ENCODE data around the gene APBB2.
A peak's percentile ranks its signal among the peaks of the same experiment; 100 is the strongest.

The APBB2 gene

DNA sequence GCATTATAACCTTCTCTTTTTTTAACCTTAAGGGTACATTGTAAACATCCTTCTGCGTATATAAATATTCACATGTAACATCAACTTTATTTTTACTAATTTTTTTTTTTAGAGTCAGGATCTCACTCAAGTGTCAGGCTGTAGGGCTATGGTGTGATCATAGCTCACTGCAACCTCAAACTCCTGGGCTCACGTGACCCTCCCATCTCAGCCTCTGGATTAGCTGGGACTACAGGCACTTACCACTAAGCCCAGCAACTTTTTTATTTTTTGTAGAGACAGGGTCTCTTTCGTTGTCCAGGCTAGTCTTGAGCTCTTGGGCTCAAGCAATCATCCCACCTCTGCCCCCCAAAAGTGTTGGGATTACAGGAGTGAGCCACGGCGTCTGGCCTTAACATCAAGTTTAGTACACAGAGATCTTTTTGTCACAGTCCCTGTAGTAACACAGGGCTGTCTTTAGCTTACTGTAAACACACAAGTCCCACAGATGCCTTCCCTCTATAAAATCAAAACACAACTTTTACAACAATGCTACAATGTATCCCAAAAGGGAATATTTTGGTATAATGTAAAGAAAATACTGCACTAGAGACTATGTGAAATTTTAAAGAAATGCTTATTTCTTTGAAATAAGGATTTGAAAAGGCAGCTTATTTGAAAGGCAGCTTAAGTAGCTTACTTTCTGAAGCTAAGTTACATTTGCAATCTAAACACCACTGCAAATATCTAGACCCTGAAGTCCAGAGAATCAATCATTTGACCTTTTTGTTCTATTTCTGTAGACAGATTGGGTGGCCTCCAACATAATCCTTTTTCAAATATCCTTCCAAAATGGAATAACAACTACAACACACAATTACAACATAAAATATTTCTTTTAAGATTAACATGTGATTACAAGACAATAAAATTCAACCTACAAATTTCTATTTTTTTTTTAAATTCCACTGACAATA lies 116.0 kb downstream of the APBB2 start:
- FAIRE-seq, result peak; percentile 66

DNA sequence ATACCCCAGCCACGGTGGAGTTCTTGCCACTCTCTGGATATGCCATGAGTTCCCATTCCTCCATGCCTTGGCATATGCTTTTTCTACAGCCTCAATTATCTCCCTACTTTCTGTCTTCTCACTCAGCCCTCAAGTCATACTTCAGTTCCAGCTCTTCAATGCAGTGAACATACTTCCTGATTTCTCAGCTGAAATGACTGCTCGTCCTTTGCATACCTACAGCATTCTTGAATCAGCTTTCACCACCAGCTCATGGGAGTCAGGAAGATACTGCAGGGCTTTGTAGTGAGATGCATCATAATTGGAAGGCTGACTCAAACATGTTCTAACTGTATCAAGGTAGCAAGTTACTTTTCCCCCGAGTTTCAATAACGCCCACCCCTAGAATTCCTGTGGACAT lies 118.4 kb downstream of the APBB2 start:
- FAIRE-seq, result no peak

DNA sequence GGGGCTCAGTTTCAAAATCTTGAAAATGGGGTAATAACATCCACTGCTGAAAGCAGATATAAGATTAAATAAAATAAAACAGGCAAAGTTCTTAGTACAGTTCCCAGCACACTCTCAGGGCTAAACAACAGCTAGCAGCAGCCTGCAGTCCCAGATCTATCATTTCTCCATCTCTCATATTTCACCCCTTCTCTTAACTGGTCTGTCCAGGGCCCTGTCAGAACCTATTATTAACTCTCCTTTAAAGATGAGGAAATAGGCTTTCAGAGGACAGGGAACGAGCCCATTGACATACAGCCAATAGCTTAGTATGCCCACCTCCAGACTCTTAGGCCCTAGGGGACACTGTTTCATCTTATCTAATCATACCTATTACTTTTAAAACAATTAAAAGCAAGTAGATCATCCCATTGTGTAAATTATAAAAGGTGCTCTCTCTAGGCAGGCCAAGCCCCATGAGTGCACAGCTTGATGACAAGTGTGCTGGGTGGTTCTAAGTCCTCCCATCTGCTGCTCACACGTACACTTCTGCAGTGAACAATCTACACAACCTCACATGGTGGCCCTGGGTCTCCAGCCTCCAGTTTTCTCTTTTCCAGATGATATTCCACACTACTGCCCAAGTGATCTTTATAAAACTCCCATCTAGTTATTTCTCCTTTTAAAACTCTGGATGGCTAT lies 119.0 kb downstream of the APBB2 start:
- no peak for FAIRE-seq

DNA sequence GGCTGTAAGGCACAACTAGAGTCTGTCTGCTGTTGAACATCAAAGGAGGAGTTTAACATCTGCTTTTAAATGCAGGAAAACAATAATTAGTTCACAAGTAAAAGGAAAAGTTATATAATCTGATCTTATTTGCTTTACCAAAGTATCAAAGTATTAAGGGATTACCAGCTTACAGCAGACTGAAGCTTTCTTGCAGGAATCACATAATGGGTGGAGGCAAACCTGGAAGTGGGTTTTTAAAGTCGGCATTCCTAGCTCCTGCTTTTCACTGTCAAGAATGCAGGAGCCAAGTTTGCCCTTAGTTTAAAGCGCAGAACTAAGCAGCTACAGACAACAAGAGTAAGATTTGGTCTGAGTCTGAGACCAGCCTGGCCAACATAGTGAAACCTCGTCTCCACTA lies 122.2 kb downstream of the APBB2 start:
- FAIRE-seq, result no peak

DNA sequence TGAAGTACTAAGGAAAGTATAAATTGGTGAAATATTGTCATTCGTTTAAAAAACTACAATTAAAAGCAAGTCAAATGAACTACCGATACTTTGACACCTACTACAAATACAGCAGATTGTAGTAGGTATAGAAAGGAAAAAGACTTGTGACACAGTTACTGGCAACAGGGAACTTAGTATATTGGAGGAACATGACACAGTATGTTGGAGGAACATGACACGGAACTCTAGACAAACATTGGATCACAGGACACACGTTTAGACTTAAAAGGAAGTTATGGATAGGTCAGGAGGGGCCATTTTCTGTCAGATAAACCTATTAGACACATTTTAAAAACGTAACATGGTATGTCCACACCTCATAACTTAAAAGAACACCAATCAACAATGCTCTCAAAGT lies 132.5 kb downstream of the APBB2 start:
- no peak for FAIRE-seq

DNA sequence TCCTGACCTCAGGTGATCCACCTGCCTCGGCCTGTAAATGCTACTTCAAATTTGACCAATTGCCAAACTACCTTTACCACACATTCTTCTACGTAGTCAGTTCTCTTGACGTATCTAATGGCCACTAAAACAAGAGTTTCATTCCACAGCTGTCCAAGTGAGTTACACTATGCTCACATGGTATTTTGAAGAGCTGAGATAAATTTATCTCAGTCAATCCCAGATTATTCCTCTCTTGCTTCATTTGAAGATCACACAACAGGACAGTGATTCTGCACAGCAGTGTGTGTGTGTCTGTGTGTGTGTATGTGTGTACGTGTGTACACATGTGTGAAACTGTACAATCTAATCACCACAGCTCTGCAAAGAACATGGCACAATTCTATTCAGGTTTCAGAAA lies 133.4 kb downstream of the APBB2 start:
- no peak for FAIRE-seq

DNA sequence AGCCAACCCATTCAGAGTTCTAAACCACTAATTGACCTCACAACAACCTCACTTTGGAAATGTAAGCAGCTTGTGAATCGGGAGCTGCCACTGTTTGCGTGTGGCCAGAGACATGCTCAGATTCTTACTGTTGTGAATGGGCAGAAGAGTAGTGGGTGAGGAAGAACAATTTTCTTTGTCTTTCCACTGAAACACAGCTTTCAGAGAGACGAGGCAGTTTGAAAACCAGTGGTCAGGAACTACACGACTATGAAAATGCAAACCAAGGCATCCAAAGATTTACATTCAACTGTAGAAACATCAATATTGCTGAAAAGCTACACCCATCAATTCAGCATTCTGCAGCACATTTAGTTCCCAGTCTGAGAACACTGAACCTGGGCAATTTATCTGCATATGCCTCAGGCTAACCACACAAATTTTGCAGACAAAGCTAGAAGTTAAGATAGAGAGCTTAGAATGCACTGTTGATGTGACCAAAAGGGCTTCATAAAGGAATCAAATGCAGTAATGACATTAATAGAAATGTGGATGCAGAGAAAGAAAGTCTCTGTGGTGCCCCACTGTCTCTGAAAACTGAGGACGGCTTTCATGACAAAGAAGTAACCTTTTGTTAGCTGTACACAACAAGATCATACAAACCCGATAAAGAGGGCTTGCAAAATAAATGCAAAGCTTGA lies 134.3 kb downstream of the APBB2 start:
- FAIRE-seq, result no peak

DNA sequence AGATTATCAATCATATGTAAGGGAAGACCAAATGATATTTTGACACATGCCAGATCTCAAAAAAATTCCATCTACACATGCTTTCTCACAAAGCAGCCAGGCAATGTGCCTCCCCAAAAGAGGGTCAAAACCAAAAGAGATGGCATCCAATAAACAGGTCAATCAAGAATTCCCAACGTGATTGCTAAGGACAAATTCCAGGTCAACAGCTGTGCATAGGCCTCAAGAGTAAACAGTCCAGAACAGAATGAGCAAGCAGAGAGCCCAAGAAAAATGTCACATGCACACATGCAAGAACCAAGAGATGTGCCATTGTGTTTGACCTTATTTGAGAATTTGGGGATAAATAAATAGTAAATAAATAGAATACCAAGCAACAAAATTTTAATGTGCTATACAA lies 136.7 kb downstream of the APBB2 start:
- no peak for FAIRE-seq

DNA sequence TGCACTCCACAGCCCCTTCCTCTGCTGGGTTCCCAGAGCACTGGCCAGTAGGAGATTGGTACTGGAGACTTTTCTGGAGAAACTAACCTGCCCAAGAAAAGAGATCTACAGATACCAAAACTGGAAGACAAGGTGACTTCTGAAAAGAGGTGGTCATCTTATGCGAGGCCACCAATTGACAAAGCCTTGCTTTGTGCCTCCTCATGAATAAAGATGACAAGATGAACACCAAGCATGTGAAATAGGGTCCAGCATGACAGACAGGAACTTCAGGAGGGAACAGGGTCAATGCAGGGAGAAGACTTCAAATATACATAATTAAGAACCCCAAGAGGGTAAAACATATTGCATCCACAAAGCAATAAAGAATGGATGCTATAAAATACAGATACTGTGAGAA lies 137.9 kb downstream of the APBB2 start:
- FAIRE-seq, result no peak

DNA sequence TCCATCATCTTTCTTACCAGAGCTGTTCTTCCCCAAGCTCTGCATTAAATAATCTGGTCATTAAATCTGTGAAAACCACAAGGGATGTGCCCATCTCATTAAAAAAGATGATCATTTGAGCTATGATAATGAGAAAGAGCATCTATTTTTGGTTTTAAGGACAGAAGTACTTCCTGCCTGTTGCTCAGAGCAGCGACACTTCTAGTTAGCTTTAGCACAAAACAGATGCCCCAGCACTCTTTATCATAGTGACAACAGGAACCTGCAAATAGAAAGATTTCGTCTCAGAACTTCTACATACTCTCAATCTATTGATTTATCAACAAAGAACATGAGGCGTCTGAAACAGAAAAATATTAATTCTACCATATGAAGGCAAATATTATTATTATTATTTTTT lies 140.1 kb downstream of the APBB2 start:
- no peak for FAIRE-seq

DNA sequence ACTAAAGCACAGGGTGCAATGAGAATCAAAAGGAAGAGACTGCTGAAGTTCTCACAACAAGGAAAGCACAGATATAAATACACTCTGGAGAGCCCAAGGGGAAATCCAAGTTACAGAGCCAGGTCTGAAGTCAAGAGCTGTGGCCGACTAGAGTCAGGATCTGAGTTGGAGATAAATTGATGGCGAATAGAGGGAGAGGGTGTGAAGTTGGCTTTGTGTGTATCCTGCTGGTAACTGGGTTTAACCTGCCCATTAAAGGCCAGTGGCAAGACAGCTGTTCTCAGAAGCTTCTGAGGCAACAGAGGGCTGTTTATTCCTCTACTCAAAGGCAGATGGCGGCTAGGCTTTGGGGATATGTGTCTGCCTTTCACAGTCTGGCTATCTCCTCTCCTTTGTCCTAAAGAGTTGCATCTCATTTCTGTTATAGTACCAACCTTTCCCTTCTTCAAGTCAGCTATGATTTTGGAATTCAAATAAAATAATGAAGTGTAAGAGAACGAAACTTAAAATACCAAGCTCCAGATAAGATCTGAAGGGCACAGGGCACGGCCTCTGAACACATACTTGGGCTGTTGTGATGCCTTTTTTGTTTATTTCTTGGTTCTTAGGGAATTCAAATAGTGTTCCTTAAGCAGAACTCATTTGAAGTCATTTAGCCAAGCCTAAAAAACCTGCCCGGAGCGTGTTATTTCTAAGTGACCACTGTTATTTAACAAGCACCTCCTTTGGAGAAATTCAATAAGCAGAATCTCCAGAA lies 142.1 kb downstream of the APBB2 start:
- no peak for FAIRE-seq

DNA sequence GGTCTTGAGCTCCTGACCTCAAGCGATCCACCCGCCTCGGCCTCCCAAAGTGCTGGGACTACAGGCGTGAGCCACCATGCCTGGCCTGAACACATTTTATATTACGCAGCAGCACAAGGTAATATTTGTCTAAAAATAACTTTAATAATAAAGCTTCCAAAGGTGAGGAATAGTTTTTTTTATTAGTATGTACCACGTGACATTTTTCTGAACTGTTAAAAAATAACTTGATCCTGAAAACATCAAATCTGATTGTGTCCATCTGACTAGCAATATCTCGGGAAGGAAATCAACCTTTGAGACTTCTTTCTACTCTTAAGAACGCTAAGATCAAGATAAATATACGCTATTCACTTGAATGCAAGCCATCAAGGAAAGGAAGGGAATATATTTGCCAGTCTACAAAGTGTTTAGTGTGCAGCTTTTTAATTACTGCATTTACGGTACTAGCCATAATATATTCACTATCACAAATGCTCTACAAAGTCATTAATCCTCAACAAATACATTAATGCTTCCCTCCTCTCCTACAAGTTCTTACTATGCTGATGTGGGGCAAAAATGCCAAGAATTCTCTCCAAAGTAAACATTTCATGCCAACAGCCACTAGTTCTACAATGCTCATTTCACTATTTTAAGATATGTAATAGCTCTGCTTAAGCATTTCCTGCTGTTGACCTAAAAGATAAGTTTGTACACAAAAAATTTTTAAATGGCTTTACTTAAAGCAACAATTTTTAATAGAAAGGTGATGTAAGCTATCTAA lies 143.6 kb downstream of the APBB2 start:
- no peak for FAIRE-seq

DNA sequence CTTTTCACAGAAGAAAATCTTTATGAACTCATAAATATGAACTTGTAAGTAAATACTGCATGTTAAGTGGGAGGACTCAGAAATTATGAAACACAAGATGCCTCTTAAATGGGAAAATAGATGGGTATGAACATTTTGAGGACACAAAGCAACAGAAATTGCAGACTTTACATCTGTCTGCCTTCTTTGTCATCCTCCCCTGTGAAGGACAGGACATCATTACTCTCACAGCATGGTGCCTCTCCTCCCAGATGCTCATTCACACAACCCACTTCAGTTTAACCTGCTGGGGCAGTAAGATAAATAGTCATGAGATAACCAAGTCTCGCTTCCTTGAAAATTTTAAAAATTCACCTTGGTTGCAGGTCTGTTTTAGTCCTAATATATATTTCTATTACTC lies 144.5 kb downstream of the APBB2 start:
- no peak for FAIRE-seq

DNA sequence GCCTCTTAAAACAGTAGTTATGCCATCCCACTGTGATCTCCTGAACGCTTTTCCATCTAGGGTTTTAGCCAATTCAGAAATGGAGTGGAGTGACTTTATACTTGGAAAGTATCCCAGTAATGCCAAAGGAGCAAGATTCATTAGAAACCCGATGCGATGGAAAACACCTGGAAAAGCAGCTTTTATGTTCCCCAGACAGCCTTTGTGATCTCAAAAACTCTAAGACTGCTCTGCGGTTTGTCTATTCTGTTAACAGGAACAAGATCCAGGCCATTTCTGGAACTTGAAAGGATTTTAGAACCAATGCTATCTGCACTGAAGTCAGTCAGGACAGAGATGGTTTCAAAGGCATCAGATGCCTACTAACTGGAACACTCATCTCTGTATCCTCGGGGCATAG lies 145.1 kb downstream of the APBB2 start:
- FAIRE-seq, result no peak

DNA sequence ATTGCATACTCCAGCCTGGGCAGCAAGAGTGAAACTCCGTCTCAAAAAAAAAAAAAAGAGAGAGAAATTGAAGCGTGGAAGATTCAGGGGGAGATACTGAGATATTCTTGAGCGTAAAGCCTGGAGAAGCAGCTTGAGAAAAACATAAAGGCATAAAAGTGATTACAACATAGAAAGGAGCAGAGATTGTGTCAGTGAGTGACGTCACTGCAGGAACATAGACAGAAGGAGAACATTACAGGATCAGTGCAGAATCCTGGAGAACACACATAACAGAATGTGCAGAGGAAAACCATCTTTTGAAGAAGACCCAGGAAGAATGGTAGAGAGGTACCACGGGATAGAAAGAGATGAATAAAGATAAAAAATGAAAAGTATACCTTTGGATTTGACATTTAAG lies 147.0 kb downstream of the APBB2 start:
- FAIRE-seq, result no peak

DNA sequence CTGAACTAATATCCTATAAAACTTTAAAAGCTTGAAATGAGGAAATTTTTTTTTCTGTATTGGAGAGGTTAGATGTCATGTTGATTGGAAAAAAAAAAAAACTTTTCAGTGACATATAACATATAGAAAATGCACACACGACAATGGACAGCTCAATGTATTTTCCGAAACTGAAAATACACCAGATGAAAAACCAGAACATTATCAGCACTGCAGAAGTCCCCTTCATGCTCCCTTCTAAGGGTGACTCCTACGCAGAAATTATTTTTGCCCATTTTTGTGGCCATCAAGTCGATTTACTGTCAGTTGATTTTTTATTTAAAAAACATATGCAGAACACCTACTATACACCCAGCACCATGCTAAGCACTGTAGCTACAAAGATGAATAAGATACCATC lies 148.3 kb downstream of the APBB2 start:
- no peak for FAIRE-seq

DNA sequence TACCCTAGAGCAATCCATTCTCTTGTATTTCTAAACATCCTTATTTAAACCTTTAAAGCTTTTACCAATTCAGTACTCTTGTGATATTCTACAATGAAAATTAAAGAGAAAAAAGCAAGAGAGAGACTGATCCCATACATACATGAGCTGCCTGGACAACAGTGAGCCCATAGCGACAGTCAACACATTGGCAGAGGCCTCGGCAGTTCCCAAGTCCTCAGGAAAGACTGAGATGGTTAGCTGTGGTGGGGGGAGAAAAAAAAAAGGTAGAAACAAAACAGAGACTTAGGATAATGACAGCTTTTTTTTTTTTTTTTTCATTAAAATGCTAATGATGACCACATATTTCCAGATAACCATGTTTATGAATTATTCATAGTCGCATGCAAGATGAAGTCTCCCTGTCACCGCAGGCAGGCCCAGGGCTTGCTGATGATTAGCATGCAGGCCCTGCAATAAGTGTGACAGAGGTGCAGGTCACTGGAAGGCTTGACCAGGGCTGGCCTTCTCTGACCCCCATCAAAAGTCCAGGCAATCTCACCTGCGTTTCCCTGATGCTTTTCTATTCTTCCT lies 148.8 kb downstream of the APBB2 start:
- FAIRE-seq, result no peak

DNA sequence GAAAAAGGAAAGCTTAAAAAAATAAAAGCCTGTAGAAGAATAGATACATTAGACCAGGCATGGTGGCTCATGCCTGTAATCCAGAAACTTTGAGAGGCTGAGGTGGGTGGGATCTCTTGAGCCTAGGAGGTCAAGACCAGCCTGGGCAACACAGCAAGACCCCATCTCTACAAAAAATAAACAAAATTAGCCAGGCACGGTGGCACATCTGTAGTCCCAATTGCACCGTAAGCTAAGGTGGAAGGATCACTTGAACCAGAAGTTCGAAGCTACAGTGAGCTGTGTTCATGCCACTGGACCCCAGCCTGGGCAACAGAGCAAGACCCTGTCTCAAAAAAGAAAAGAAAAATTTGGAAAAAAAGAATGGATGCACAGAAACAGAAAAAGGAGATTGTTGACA lies 149.4 kb downstream of the APBB2 start:
- no peak for FAIRE-seq

DNA sequence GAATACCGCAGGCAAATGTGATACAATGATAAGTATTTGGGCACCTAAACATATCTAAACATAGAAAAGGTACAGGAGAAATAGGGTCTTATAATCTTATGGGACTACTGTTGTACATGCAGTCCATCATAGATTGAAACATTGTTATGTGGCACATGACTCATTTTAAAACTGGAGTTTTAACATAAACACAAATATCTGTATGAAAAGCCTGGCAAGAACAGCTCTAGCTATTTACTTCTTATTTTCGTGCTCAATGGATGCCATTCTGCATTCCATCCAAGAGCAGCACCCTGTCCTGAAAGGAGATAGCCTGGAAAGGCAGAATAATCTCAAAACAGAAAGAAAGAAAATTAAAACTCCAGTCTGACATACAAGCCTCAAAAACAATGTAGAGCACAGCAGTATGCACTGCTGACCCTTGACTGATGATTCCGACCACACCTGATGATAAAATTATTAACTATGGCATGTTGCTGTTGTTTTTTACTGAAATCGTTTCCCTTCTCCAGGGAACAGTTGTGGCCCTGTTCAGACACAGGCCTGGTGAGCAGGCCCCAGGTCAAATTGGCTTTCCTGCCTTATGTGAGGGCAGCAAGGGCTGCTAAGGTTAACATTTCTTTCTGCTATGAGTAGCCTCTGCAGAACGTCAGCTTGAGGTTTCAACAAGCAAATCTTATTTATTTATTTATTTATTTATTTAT lies 152.7 kb downstream of the APBB2 start:
- no peak for FAIRE-seq

DNA sequence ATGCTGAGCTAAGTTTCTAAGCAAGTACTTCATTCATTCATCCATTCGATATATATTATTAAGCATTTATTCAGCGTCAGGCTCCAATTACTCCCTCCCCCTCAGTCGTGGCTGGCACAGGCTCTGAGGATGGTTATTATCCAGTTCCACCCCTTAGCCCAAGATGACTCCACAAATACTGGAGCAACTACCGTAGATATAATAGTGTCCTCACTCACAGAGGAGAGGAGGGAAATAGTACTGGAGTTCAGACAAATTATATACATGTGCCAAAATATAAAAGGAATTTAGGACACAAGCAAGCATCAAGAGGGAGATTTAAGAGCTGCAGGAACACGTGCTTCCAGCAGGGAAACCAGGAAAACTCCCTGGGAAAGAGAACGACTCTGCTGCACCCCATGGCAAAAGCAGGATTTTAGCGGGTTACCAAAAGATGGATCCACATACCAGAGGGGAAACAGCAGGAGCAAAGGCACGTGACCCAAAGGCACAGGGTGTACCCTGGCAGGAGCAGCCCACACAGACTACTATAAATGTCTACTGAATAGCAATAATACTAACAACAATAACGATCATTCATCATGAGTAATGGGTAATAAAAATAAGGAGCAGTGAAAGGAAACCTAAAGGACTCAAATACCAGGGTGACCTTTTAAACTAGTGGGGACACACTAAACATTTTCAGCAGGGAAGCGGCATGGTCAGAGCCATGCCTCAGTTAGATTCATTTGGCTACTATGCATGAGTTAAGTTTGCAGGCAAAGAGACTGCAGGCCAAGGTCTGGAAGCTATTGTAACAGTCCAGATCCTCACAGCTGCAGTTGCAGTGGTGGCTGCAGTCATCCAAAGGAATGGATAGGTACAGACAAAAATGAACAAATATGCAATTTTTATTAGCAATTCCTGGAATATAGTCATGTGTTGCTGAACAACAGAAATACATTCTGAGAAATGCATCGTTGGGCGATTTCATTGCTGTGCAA lies 153.7 kb downstream of the APBB2 start:
- no peak for FAIRE-seq
